GM18873 (cell line): ENCODE data around the gene FXN.
A peak's percentile ranks its signal among the peaks of the same experiment; 100 is the strongest.
"Not testable (repeated sequence)": the region's sequence is repeated elsewhere in the genome, so short reads cannot be mapped to it uniquely, and the experiment has no call there.

Source experiments
- ATAC-seq: cut with Tn5 transposase; IDR thresholded peaks from one replicate; pipeline ENCODE4 v1.9.1; 2021; ENCODE audit warnings: mild to moderate bottlenecking, moderate library complexity, moderate number of reproducible peaks; ENCODE audit not compliant: unreplicated experiment, low FRiP score

Gene FXN

GRCh38 chr9:69094361-69095135 lies 59.0 kb downstream of the FXN start:
- not testable (repeated sequence) for ATAC-seq

- no peak for ATAC-seq
Observed at GRCh38 chr9:69097064-69097463, 61.5 kb downstream of the FXN start.

GRCh38 chr9:69097923-69098593 lies 62.5 kb downstream of the FXN start:
- ATAC-seq, result no peak

GRCh38 chr9:69103348-69103996 lies 67.9 kb downstream of the FXN start:
- ATAC-seq, result not testable (repeated sequence)

- no peak for ATAC-seq
Observed at GRCh38 chr9:69104830-69105527, 69.4 kb downstream of the FXN start.

- no peak for ATAC-seq
Observed at GRCh38 chr9:69107771-69108170, 72.2 kb downstream of the FXN start.

- ATAC-seq, result not testable (repeated sequence)
Observed at GRCh38 chr9:69108706-69109105, 73.2 kb downstream of the FXN start.

- no peak for ATAC-seq
Observed at GRCh38 chr9:69109152-69109551, 73.6 kb downstream of the FXN start.

- ATAC-seq, result not testable (repeated sequence)
Observed at GRCh38 chr9:69112646-69113045, 77.1 kb downstream of the FXN start.

- no peak for ATAC-seq
Observed at GRCh38 chr9:69115621-69116020, 80.1 kb downstream of the FXN start.

- ATAC-seq, result no peak
Observed at GRCh38 chr9:69118656-69119055, 83.1 kb downstream of the FXN start.

- ATAC-seq, result no peak
Observed at GRCh38 chr9:69120380-69121154, 85.0 kb downstream of the FXN start.

- ATAC-seq, result peak; percentile 68
Observed at GRCh38 chr9:69121155-69122081, 85.9 kb downstream of the FXN start.

- peak; percentile 69 for ATAC-seq
Observed at GRCh38 chr9:69122082-69122548, 86.6 kb downstream of the FXN start.

GRCh38 chr9:69122549-69123141 lies 87.1 kb downstream of the FXN start:
- ATAC-seq, result no peak

GRCh38 chr9:69130456-69131441 lies 95.2 kb downstream of the FXN start:
- no peak for ATAC-seq

GRCh38 chr9:69131682-69132081 lies 96.1 kb downstream of the FXN start:
- ATAC-seq, result no peak
